ENCODE measurements around the gene TMEM97. TPM values are rescaled to one million over a fixed set of nuclear protein-coding genes. Genes with fewer than 3 reads are reported as not detected.

The TMEM97 gene
- polyA plus RNA-seq (2011; rRNA removed) = 12.5 and 17.5 TPM in 2 replicates
- 7.3 and 7.8 TPM in 2 replicates for polyA minus RNA-seq (2011; rRNA and poly(A)+ RNA removed)

DNA sequence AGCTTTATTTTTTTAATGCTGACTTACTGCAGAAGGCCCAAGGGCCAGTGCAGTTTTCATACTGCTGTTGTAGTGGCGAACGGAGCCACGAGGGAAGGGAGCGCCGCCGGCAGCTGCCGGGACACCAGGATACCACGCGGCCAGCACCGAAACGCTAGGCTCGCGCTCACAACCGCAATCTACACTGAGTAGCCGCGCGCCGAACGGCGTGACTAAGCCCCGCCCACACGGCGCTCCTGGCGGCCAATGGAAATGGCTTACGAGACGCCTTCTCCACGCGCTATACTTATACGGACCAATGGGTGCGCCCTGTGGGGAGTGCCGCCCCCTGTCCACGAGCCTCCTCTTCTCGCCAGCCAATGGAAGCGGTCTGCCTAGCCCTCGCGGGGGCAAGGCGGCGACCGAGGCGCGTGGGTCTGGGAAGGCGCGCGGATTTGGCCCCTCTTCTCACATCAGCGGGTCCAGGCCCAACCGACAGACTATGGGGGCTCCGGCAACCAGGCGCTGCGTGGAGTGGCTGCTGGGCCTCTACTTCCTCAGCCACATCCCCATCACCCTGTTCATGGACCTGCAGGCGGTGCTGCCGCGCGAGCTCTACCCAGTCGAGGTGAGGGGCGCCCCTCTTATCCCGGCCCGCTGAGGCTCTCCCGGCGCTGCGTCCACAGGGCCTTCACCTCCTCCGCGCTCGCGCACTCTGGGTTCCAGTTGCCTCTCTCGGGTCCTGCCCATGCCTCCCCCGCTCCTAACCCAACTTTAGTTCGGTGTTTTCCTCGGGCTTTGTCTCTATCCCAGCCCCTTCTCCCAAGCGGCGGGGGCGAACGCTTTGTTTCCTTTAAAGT lies at the start of gene TMEM97:
Gene TMEM97 (plus strand): TSS at position 442 of the 839 bp plus-strand sequence. CDS start 40 bp downstream, at position 482.
- Histone ChIP-seq H3K36me3 (ENCODE audit: control insufficient read depth, insufficient read depth, low read length) (no peaks in the 10 kb centered on the region), H3K27me3 (ENCODE audit: control insufficient read depth, insufficient read depth, low read length) (no peaks in the 10 kb centered on the region), H3K4me3 (ENCODE audit: low read depth, low read length) (peak within 1 kb of the TSS; percentile 62)
- ChIA-PET POLR2A (no interaction called here), CTCF (interaction anchor here (0.8 to 1.8 kb wide), 6 partner anchors 9 to 514 kb away, joined by 3 to 5 read pairs (median 4); partner anchors contain the start of genes IFT20 and TNFAIP1)
- peak; percentile 82 for DNase-seq (ENCODE audit: low read depth)
- peak; percentile 18; the same call in 1 of the 2 replicates for TF ChIP-seq CTCF (IDR thresholded peaks at IDR 0.05; ENCODE audit: insufficient read depth, low read depth, low read length)

DNA sequence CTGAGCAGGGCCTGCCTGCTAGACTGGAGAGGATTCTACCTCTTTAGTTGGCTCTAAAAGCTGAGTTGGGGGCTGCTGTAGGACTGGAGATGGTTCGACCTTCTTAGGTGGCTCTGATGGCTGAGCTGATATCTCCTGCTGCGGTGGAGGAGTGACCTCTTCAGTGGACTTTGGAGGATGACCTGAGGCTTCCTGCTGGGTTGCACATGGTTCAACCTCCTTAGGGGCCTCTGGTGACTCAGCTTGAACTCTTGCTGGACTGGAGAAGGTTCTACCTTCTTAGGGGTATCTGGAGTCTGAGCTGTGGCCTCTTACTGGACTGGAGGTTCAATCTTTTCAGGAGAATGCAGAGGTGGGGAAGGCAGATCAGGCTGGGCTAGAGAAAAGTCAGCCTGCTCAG lies 48.9 kb upstream of the TMEM97 start:
- H3K36me3 ChIP-seq (ENCODE audit: control insufficient read depth, insufficient read depth, low read length) = no peaks in the 10 kb centered on the region
- H3K4me3 ChIP-seq (ENCODE audit: low read depth, low read length) = no peak overlapping the region
- CTCF ChIA-PET = interaction anchor here (1.0 to 2.5 kb wide), 3 partner anchors 10 to 18 kb away, joined by 3 to 10 read pairs (median 6); no protein-coding TSS in a partner anchor
- no peak for TF ChIP-seq CTCF (IDR thresholded peaks at IDR 0.05; ENCODE audit: insufficient read depth, low read depth, low read length)
- POLR2A ChIA-PET = no interaction called here
- no peak for DNase-seq (ENCODE audit: low read depth)
- H3K27me3 ChIP-seq (ENCODE audit: control insufficient read depth, insufficient read depth, low read length) = no peaks in the 10 kb centered on the region

- DNase-seq (ENCODE audit: low read depth) = no peak
Observed at GRCh38 chr17:28270926-28271325, 48.1 kb upstream of the TMEM97 start.

DNA sequence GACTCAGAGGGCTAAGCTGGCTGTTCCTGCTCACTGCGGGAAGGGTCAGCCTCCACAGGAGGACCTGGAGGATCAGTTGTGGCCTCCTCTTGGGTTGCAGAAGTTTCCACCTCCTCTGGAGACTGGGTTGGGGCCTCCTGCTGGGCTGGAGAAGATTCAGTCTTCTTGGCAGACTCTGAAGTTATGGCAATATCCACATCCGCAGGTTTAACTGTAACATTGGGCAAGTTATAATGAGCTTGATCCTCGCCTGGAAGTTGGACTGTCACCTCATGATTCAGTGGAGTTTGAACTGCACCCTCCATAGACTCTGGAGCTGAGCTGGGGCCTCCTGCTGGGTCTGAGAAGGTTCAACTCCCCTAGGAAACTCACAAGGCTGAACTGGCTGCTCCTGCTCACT lies 47.6 kb upstream of the TMEM97 start:
- POLR2A ChIA-PET = no interaction called here

More at GRCh38 chr17:28270926-28271325, 48.1 kb upstream of the TMEM97 start:
- Histone ChIP-seq H3K27me3 (ENCODE audit: control insufficient read depth, insufficient read depth, low read length) (no peaks in the 10 kb centered on the region), H3K4me3 (ENCODE audit: low read depth, low read length) (no peak overlapping the region), H3K36me3 (ENCODE audit: control insufficient read depth, insufficient read depth, low read length) (no peaks in the 10 kb centered on the region)
- no peak for TF ChIP-seq CTCF (IDR thresholded peaks at IDR 0.05; ENCODE audit: insufficient read depth, low read depth, low read length)
- POLR2A ChIA-PET = no interaction called here
- CTCF ChIA-PET = interaction anchor here (1.5 to 1.8 kb wide), 3 partner anchors 12 to 51 kb away, joined by 4 to 7 read pairs (median 6); no protein-coding TSS in a partner anchor

More for the DNA sequence above, 47.6 kb upstream of the TMEM97 start:
- CTCF ChIA-PET = interaction anchor here (1.6 to 1.8 kb wide), 3 partner anchors 14 to 50 kb away, joined by 4 to 7 read pairs (median 4); no protein-coding TSS in a partner anchor
- no peak for TF ChIP-seq CTCF (IDR thresholded peaks at IDR 0.05; ENCODE audit: insufficient read depth, low read depth, low read length)
- no peak for DNase-seq (ENCODE audit: low read depth)
- Histone ChIP-seq H3K4me3 (ENCODE audit: low read depth, low read length) (no peak overlapping the region), H3K27me3 (ENCODE audit: control insufficient read depth, insufficient read depth, low read length) (no peaks in the 10 kb centered on the region), H3K36me3 (ENCODE audit: control insufficient read depth, insufficient read depth, low read length) (no peaks in the 10 kb centered on the region)

All from BJ (cell line).